HepG2 (cell line): ENCODE measurements around the gene CACNA1G. TPM values are rescaled to one million over a fixed set of nuclear protein-coding genes. Genes with fewer than 3 reads are reported as not detected.
A peak's percentile ranks its signal among the peaks of the same experiment; 100 is the strongest.

Experiments
- ATM ChIP-seq: fragments of 450-650 bp; IDR thresholded peaks from 2 replicates; pipeline ENCODE4 v1.7.1; 2017; ENCODE audit warnings: mild to moderate bottlenecking, borderline replicate concordance
- ESRRA ChIP-seq: sonication (generic); formaldehyde crosslinking; IDR thresholded peaks from 2 replicates; pipeline ENCODE4 v1.5.1; 2020; ENCODE audit warnings: mild to moderate bottlenecking, low read depth, missing genetic modification reagents
- FOSL1 ChIP-seq: sonication (generic); formaldehyde crosslinking; IDR thresholded peaks from 2 replicates; pipeline ENCODE4 v1.9.0; 2021; ENCODE audit warnings: missing genetic modification reagents, borderline replicate concordance
- HOXA5 ChIP-seq: sonication (generic); formaldehyde crosslinking; IDR thresholded peaks from 2 replicates; pipeline ENCODE4 v1.4.0; 2020; ENCODE audit warnings: missing genetic modification reagents
- JARID2 ChIP-seq: sonication (generic); formaldehyde crosslinking; IDR thresholded peaks from 2 replicates; pipeline ENCODE4 v1.8.1; 2023; ENCODE audit warnings: missing genetic modification reagents, inconsistent platforms; ENCODE audit not compliant: insufficient replicate concordance
- KLF15 ChIP-seq: sonication (generic); formaldehyde crosslinking; IDR thresholded peaks from 2 replicates; pipeline ENCODE4 v1.8.1; 2023; ENCODE audit warnings: borderline replicate concordance, mild to moderate bottlenecking, inconsistent platforms, missing genetic modification reagents, mixed read lengths
- MYNN ChIP-seq: sonication (generic); formaldehyde crosslinking; IDR thresholded peaks from 2 replicates; pipeline ENCODE4 v1.4.0; 2020; ENCODE audit warnings: mild to moderate bottlenecking, low read depth, missing genetic modification reagents
- NPAS2 ChIP-seq: sonication (generic); formaldehyde crosslinking; IDR thresholded peaks from 2 replicates; pipeline ENCODE4 v1.8.0; 2022; ENCODE audit warnings: mild to moderate bottlenecking, missing genetic modification reagents, borderline replicate concordance
- NR3C1 ChIP-seq: sonication (generic); formaldehyde crosslinking; IDR thresholded peaks from 2 replicates; pipeline ENCODE4 v1.4.0; 2020; ENCODE audit warnings: missing genetic modification reagents
- RFX1 ChIP-seq: fragments of 450-650 bp; IDR thresholded peaks from 2 replicates; pipeline ENCODE4 v1.6.1; 2017
- SATB2 ChIP-seq: sonication (generic); formaldehyde crosslinking; IDR thresholded peaks from 2 replicates; pipeline ENCODE4 v1.5.0; 2020; ENCODE audit warnings: missing genetic modification reagents
- SP5 ChIP-seq: IDR thresholded peaks from 2 replicates; pipeline ENCODE4 v1.6.1; 2016; ENCODE audit warnings: low read depth, borderline replicate concordance
- SRSF1 ChIP-seq: fragments of 200-400 bp; formaldehyde crosslinking; optimal IDR thresholded peaks from 2 replicates; pipeline ENCODE3; 2017; ENCODE audit warnings: mild to moderate bottlenecking, low read depth, low read length, moderate library complexity
- TBX2 ChIP-seq: sonication (generic); formaldehyde crosslinking; IDR thresholded peaks from 2 replicates; pipeline ENCODE4 v1.5.0; 2020; ENCODE audit warnings: missing genetic modification reagents, mild to moderate bottlenecking, borderline replicate concordance
- THAP11 ChIP-seq: IDR thresholded peaks from 2 replicates; pipeline ENCODE4 v1.6.1; 2016; ENCODE audit warnings: missing biosample characterization, missing genetic modification reagents
- YY1 ChIP-seq: IDR thresholded peaks from 2 replicates; pipeline ENCODE4 v1.6.1; 2011; ENCODE audit warnings: low read length, low read depth, moderate library complexity, mild to moderate bottlenecking; ENCODE audit not compliant: insufficient read depth, insufficient replicate concordance
- ZNF101 ChIP-seq: sonication (generic); formaldehyde crosslinking; IDR thresholded peaks from 2 replicates; pipeline ENCODE4 v1.4.0; 2020; ENCODE audit warnings: mild to moderate bottlenecking, low read depth, missing genetic modification reagents, borderline replicate concordance
- ZNF335 ChIP-seq: sonication (generic); formaldehyde crosslinking; IDR thresholded peaks from 2 replicates; pipeline ENCODE4 v1.4.0; 2020; ENCODE audit warnings: missing genetic modification reagents
- ZNF564 ChIP-seq: sonication (generic); formaldehyde crosslinking; IDR thresholded peaks from 2 replicates; pipeline ENCODE4 v1.8.1; 2023; ENCODE audit warnings: mild to moderate bottlenecking, missing genetic modification reagents
- ZNF7 ChIP-seq: IDR thresholded peaks from 2 replicates; pipeline ENCODE4 v1.6.1; 2016; ENCODE audit warnings: missing biosample characterization, missing genetic modification reagents
- ZNF839 ChIP-seq: sonication (generic); formaldehyde crosslinking; IDR thresholded peaks from 2 replicates; pipeline ENCODE4 v1.4.0; 2020; ENCODE audit warnings: missing genetic modification reagents, mild to moderate bottlenecking, borderline replicate concordance
- ZSCAN9 ChIP-seq: IDR thresholded peaks from 2 replicates; pipeline ENCODE4 v1.6.1; 2016; ENCODE audit warnings: borderline replicate concordance
- polyA plus RNA-seq, 8 experiments: library from polyadenylated mRNA; depleted of rRNA in 3 of 8; stranded (reverse) in 7 of 8; unstranded in 1 of 8; fragments of >200 nt; fragmentation: Illumina TruSeq in 4 of 8; extraction: Trizol in 4 of 8; gene quantifications; 2 replicates each; pipeline versions ENCODE4 v1.2.1 to v1.2.3, GENCODE V29; 2011 to 2016; ENCODE audit warnings: low read depth in 4 of 8, missing spikeins in 1 of 8, mixed read lengths in 1 of 8; ENCODE audit not compliant: insufficient read depth in 1 of 8
- total RNA-seq, 5 experiments: library from RNA; depleted of rRNA; stranded (reverse); fragments of >200 nt; fragmentation: Illumina TruSeq; extraction: Trizol; gene quantifications; 2 replicates each; pipeline ENCODE4 v1.2.3, GENCODE V29; 2016; ENCODE audit warnings: low read depth in 1 of 5
- TF ChIP-seq, protein P1 (sequence below): conservative IDR thresholded peaks from 2 replicates; pipeline ENCODE4 v1.6.1; 2018; ENCODE audit warnings: missing genetic modification reagents
- TF ChIP-seq, protein P2 (sequence below): sonication (generic); formaldehyde crosslinking; IDR thresholded peaks from 2 replicates; pipeline ENCODE4 v1.8.1; 2023; ENCODE audit warnings: missing genetic modification reagents, inconsistent platforms, borderline replicate concordance
- TF ChIP-seq, protein P3 (sequence below): IDR thresholded peaks from 2 replicates; pipeline ENCODE4 v1.6.1; 2018; ENCODE audit warnings: missing genetic modification reagents, mild to moderate bottlenecking, missing compliant biosample characterization
- TF ChIP-seq, protein P4 (sequence below): sonication (generic); formaldehyde crosslinking; IDR thresholded peaks from 2 replicates; pipeline ENCODE4 v1.5.1; 2020; ENCODE audit warnings: missing genetic modification reagents, mild to moderate bottlenecking, borderline replicate concordance
- TF ChIP-seq, protein P5 (sequence below): sonication (generic); formaldehyde crosslinking; IDR thresholded peaks from 2 replicates; pipeline ENCODE4 v1.4.0; 2020; ENCODE audit warnings: missing genetic modification reagents

CACNA1G gene
- total and polyA plus RNA-seq, 2 of the 13 experiments (the other 11 are each of a cell fraction or from before 2014, with no cell fraction given): 0.02 TPM; not detected in 1

DNA sequence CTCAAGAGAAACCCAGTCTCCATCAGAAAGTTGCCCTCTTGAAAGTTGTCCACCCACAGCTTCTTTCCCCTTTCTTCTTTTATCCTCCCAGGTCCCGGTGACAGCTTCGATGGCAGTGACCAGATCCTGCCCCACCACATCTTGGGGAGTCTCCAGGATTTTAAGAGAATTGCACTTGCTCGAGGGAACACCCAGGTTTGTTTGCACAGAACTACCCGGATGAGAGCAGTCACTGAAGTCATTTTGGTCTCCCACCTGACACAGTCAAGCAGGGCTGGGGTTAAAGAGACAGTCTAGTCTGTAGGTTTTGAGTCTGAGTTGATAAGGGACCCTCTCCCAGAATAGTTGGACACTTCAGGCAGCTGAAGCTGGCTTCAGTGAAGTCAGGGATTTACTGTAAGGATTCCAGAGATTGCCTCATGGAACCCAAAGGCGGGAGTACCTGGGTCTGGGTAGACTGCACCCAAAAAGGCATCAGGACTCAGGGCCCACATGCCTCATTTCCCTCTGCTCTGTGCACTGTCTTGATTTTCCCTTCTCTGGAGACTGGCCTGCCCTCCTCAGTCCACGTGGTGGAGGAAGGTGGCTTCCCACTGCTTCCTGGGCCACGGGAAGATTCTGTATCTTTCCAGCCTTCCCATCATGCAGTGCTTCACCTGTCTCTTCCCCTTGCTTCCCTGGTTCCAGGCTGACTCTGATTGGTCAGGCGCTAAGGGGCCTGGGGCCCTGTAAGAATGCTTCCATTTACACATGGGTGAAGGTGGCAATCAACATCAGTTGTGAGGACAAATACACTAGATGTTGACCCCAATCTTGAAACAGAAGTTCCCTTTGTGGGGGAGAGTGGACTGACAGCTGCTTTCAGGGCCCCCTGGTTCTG lies 42.8 kb upstream of the CACNA1G start (continued):
- TF ChIP-seq, protein P1, sequence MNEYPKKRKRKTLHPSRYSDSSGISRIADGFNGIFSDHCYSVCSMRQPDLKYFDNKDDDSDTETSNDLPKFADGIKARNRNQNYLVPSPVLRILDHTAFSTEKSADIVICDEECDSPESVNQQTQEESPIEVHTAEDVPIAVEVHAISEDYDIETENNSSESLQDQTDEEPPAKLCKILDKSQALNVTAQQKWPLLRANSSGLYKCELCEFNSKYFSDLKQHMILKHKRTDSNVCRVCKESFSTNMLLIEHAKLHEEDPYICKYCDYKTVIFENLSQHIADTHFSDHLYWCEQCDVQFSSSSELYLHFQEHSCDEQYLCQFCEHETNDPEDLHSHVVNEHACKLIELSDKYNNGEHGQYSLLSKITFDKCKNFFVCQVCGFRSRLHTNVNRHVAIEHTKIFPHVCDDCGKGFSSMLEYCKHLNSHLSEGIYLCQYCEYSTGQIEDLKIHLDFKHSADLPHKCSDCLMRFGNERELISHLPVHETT (CRISPR knock-in tag): no peak
- TF ChIP-seq SATB2 (no peak), YY1 (no peak), FOSL1 (no peak), ZNF839 (no peak), ESRRA (CRISPR knock-in tag) (no peak), TBX2 (CRISPR knock-in tag) (peak; percentile 45; the same call in 1 of the 2 replicates), NPAS2 (CRISPR knock-in tag) (no peak), NR3C1 (CRISPR knock-in tag) (no peak), KLF15 (CRISPR knock-in tag) (no peak), JARID2 (CRISPR knock-in tag) (no peak), HOXA5 (CRISPR knock-in tag) (no peak), ZNF564 (CRISPR knock-in tag) (no peak), ATM (no peak), ZNF7 (CRISPR knock-in tag) (no peak), RFX1 (no peak), MYNN (CRISPR knock-in tag) (no peak), ZNF335 (no peak), ZNF101 (CRISPR knock-in tag) (no peak), ZSCAN9 (CRISPR knock-in tag) (no peak; the same call in 1 of the 2 replicates), SP5 (no peak), SRSF1 (no peak), THAP11 (CRISPR knock-in tag) (no peak)
- TF ChIP-seq, protein P2, sequence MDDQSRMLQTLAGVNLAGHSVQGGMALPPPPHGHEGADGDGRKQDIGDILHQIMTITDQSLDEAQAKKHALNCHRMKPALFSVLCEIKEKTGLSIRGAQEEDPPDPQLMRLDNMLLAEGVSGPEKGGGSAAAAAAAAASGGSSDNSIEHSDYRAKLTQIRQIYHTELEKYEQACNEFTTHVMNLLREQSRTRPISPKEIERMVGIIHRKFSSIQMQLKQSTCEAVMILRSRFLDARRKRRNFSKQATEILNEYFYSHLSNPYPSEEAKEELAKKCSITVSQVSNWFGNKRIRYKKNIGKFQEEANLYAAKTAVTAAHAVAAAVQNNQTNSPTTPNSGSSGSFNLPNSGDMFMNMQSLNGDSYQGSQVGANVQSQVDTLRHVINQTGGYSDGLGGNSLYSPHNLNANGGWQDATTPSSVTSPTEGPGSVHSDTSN: no peak
- TF ChIP-seq, protein P3, sequence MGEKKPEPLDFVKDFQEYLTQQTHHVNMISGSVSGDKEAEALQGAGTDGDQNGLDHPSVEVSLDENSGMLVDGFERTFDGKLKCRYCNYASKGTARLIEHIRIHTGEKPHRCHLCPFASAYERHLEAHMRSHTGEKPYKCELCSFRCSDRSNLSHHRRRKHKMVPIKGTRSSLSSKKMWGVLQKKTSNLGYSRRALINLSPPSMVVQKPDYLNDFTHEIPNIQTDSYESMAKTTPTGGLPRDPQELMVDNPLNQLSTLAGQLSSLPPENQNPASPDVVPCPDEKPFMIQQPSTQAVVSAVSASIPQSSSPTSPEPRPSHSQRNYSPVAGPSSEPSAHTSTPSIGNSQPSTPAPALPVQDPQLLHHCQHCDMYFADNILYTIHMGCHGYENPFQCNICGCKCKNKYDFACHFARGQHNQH (CRISPR knock-in tag): 0 out of 2 replicates have a peak, but pooled peaks have one; percentile 7
- TF ChIP-seq, protein P4, sequence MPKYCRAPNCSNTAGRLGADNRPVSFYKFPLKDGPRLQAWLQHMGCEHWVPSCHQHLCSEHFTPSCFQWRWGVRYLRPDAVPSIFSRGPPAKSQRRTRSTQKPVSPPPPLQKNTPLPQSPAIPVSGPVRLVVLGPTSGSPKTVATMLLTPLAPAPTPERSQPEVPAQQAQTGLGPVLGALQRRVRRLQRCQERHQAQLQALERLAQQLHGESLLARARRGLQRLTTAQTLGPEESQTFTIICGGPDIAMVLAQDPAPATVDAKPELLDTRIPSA (CRISPR knock-in tag): no peak
- TF ChIP-seq, protein P5, sequence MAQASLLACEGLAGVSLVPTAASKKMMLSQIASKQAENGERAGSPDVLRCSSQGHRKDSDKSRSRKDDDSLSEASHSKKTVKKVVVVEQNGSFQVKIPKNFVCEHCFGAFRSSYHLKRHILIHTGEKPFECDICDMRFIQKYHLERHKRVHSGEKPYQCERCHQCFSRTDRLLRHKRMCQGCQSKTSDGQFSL (CRISPR knock-in tag): no peak
